Measurements from ENCODE around the gene ZNF516.

ZNF516 gene

GRCh38 chr18:76506974-76507764 is 12.1 kb upstream of the ZNF516 start:
- DNase-seq = no peak

GRCh38 chr18:76506395-76506794 is 11.4 kb upstream of the ZNF516 start:
- no peak for DNase-seq

- no peak for DNase-seq
These were observed 10.6 kb upstream of the ZNF516 start for GRCh38 chr18:76505614-76506013.

- DNase-seq = no peak
These were observed 9.7 kb upstream of the ZNF516 start for GRCh38 chr18:76504749-76505148.

GRCh38 chr18:76503649-76504386 is 8.8 kb upstream of the ZNF516 start:
- DNase-seq = peak in 1 of 51 donors; percentile 18

GRCh38 chr18:76502551-76502950 is 7.5 kb upstream of the ZNF516 start:
- DNase-seq = no peak

GRCh38 chr18:76499637-76500340 is 4.7 kb upstream of the ZNF516 start:
- peak in 1 of 51 donors; percentile 20 for DNase-seq

- no peak for DNase-seq
These were observed 4.0 kb upstream of the ZNF516 start for GRCh38 chr18:76499021-76499420.

- no peak for DNase-seq
These were observed 3.0 kb upstream of the ZNF516 start for GRCh38 chr18:76498064-76498463.

GRCh38 chr18:76497021-76497420 is 2.0 kb upstream of the ZNF516 start:
- no peak for DNase-seq

- DNase-seq = peak in 13 of 51 donors; percentile 26 to 68 (median 32)
These were observed 1.3 kb upstream of the ZNF516 start for GRCh38 chr18:76496194-76496890.

GRCh38 chr18:76495435-76496193 is 572 bp upstream of the ZNF516 start:
- DNase-seq = peak in 7 of 51 donors; percentile 13 to 51 (median 38)

- peak in 13 of 51 donors; percentile 24 to 71 (median 46) for DNase-seq
These were observed 624 bp downstream of the ZNF516 start for GRCh38 chr18:76494231-76495005.

GRCh38 chr18:76493213-76494161 is 1.6 kb downstream of the ZNF516 start:
- peak in 9 of 51 donors; percentile 46 to 86 (median 63) for DNase-seq

- peak; percentile 47 to 97 (median 90) for DNase-seq
These were observed 2.3 kb downstream of the ZNF516 start for GRCh38 chr18:76492669-76493212.

GRCh38 chr18:76491776-76492668 is 3.0 kb downstream of the ZNF516 start:
- peak in 19 of 51 donors; percentile 29 to 71 (median 48) for DNase-seq

GRCh38 chr18:76491473-76491775 is 3.6 kb downstream of the ZNF516 start:
- peak in 29 of 51 donors; percentile 28 to 78 (median 57) for DNase-seq
